ENCODE results near the gene ANO6.
"Not testable (repeated sequence)": the region's sequence is repeated elsewhere in the genome, so short reads cannot be mapped to it uniquely, and the experiment has no call there.

The ANO6 gene

DNA sequence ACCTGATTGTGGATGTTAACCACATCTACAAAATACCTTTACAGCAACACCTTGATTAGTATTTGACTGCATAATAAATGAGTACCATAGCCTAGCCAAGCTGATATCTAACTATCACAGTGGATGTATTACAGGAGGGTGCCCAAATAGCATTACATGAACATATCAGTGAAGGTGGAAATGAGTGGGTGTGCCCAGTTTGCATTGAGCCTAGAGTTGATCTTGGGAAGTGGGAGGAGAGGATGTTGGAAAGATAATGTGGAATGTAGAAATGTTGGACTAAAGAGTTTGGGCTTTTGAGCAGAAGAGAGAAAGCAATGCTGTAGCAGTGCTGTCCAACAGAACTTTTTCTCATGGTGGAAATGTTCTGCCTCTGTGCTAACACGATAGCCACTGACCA lies 98.9 kb downstream of the ANO6 start:
- Histone ChIP-seq H4K20me1 (ENCODE audit: insufficient read depth, low read length) (no peaks in the 10 kb centered on the region), H3K9ac (ENCODE audit: low read length) (no peak overlapping the region), H3K9me2 (replicated peaks; ENCODE audit: insufficient read depth, low read length) (no peaks in the 10 kb centered on the region), H2AFZ (ENCODE audit: low read length) (no peak overlapping the region), H3K79me2 (ENCODE audit: low read length) (peaks cover 7% of the 10 kb centered on the region), H3K27me3 (replicated peaks; ENCODE audit: insufficient read depth, low read length) (no peaks in the 10 kb centered on the region), H3K27ac (ENCODE audit: low read length) (no peak overlapping the region), H3K4me1 (ENCODE audit: low read length) (no peaks in the 10 kb centered on the region), H3K4me3 (ENCODE audit: low read length) (no peak overlapping the region), H3K4me2 (ENCODE audit: low read depth, low read length) (no peak overlapping the region), H3F3A (ENCODE audit: insufficient read depth, low read length) (no peaks in the 10 kb centered on the region), H3K9me3 (replicated peaks; ENCODE audit: insufficient read depth, low read length) (no peaks in the 10 kb centered on the region), H3K36me3 (replicated peaks; ENCODE audit: insufficient read depth, low read length) (no peaks in the 10 kb centered on the region; the same call in 1 of the 2 replicates)
- DNase-seq = no peak
- TF ChIP-seq EZH2phosphoT487 (IDR thresholded peaks at IDR 0.05; ENCODE audit: low read length) (no peak), EZH2 (optimal IDR thresholded peaks at IDR 0.05; ENCODE audit: low read depth, low read length) (no peak), CTCF (IDR thresholded peaks at IDR 0.05; ENCODE audit: low read length) (no peak)

GRCh38 chr12:45315462-45315861 lies 99.6 kb downstream of the ANO6 start:
- no peak for DNase-seq
- no peaks in the 10 kb centered on the region for H4K20me1 ChIP-seq (ENCODE audit: insufficient read depth, low read length)
- H3K9me3 ChIP-seq (replicated peaks; ENCODE audit: insufficient read depth, low read length) = no peaks in the 10 kb centered on the region
- no peaks in the 10 kb centered on the region for H3K9me2 ChIP-seq (replicated peaks; ENCODE audit: insufficient read depth, low read length)
- H3K36me3 ChIP-seq (replicated peaks; ENCODE audit: insufficient read depth, low read length) = no peaks in the 10 kb centered on the region; the same call in 1 of the 2 replicates
- TF ChIP-seq EZH2phosphoT487 (IDR thresholded peaks at IDR 0.05; ENCODE audit: low read length) (no peak), EZH2 (optimal IDR thresholded peaks at IDR 0.05; ENCODE audit: low read depth, low read length) (no peak), CTCF (IDR thresholded peaks at IDR 0.05; ENCODE audit: low read length) (no peak)
- no peak overlapping the region for H3K9ac ChIP-seq (ENCODE audit: low read length)
- peaks cover 7% of the 10 kb centered on the region for H3K79me2 ChIP-seq (ENCODE audit: low read length)
- H3K4me1 ChIP-seq (ENCODE audit: low read length) = no peaks in the 10 kb centered on the region
- H3K4me2 ChIP-seq (ENCODE audit: low read depth, low read length) = no peak overlapping the region
- H3K27me3 ChIP-seq (replicated peaks; ENCODE audit: insufficient read depth, low read length) = no peaks in the 10 kb centered on the region
- no peak overlapping the region for H3K4me3 ChIP-seq (ENCODE audit: low read length)
- no peaks in the 10 kb centered on the region for H3F3A ChIP-seq (ENCODE audit: insufficient read depth, low read length)
- H2AFZ ChIP-seq (ENCODE audit: low read length) = no peak overlapping the region
- no peak overlapping the region for H3K27ac ChIP-seq (ENCODE audit: low read length)

DNA sequence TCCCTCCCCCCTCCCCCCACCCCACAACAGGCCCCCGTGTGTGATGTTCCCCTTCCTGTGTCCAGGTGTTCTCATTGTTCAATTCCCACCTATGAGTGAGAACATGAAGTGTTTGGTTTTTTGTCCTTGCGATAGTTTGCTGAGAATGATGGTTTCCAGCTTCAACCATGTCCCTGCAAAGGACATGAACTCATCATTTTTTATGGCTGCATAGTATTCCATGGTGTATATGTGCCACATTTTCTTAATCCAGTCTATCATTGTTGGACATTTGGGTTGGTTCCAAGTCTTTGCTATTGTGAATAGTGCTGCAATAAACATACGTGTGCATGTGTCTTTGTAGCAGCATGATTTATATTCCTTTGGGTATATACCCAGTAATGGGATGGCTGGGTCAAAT lies 101.4 kb downstream of the ANO6 start:
- not testable (repeated sequence) for H3K4me2 ChIP-seq (ENCODE audit: low read depth, low read length); H3K27ac ChIP-seq (ENCODE audit: low read length); H3K27me3 ChIP-seq (replicated peaks; ENCODE audit: insufficient read depth, low read length); H3K36me3 ChIP-seq (replicated peaks; ENCODE audit: insufficient read depth, low read length); DNase-seq; H3K9me2 ChIP-seq (replicated peaks; ENCODE audit: insufficient read depth, low read length); H3K9ac ChIP-seq (ENCODE audit: low read length); H3F3A ChIP-seq (ENCODE audit: insufficient read depth, low read length); H3K4me1 ChIP-seq (ENCODE audit: low read length); H2AFZ ChIP-seq (ENCODE audit: low read length); H3K4me3 ChIP-seq (ENCODE audit: low read length); H4K20me1 ChIP-seq (ENCODE audit: insufficient read depth, low read length); H3K9me3 ChIP-seq (replicated peaks; ENCODE audit: insufficient read depth, low read length)
- peaks cover 20% of the 10 kb centered on the region for H3K79me2 ChIP-seq (ENCODE audit: low read length)

GRCh38 chr12:45322810-45323209 lies 106.9 kb downstream of the ANO6 start:
- no peak for DNase-seq
- Histone ChIP-seq H3K4me3 (ENCODE audit: low read length) (no peak overlapping the region), H3F3A (ENCODE audit: insufficient read depth, low read length) (no peaks in the 10 kb centered on the region), H3K9me3 (replicated peaks; ENCODE audit: insufficient read depth, low read length) (no peaks in the 10 kb centered on the region), H3K9me2 (replicated peaks; ENCODE audit: insufficient read depth, low read length) (no peaks in the 10 kb centered on the region), H3K36me3 (replicated peaks; ENCODE audit: insufficient read depth, low read length) (no peaks in the 10 kb centered on the region), H4K20me1 (ENCODE audit: insufficient read depth, low read length) (no peaks in the 10 kb centered on the region), H2AFZ (ENCODE audit: low read length) (no peak overlapping the region), H3K4me2 (ENCODE audit: low read depth, low read length) (no peak overlapping the region), H3K9ac (ENCODE audit: low read length) (no peak overlapping the region), H3K79me2 (ENCODE audit: low read length) (peaks cover 13% of the 10 kb centered on the region), H3K27me3 (replicated peaks; ENCODE audit: insufficient read depth, low read length) (no peaks in the 10 kb centered on the region), H3K27ac (ENCODE audit: low read length) (no peak overlapping the region), H3K4me1 (ENCODE audit: low read length) (no peaks in the 10 kb centered on the region; the same call in 1 of the 2 replicates)
- TF ChIP-seq EZH2phosphoT487 (IDR thresholded peaks at IDR 0.05; ENCODE audit: low read length) = no peak
- TF ChIP-seq EZH2 (optimal IDR thresholded peaks at IDR 0.05; ENCODE audit: low read depth, low read length) = no peak
- no peak for TF ChIP-seq CTCF (IDR thresholded peaks at IDR 0.05; ENCODE audit: low read length)
